A549 (cell line): ENCODE results near the gene SLC39A13. TPM values are rescaled to one million over a fixed set of nuclear protein-coding genes. Genes with fewer than 3 reads are reported as not detected.

ENCODE experiments used
- ATAC-seq, 2 experiments: fragments of 200-7000 bp in 1 of 2; fragments of >200 bp in 1 of 2; cut with Nextera tagmentation in 1 of 2; cut with Tn5 transposase in 1 of 2; 3 replicates each; pipeline versions ENCODE4 v1.8.0 to v1.9.1; 2018 to 2020; ENCODE audit warnings: mild to moderate bottlenecking in 1 of 2, moderate library complexity in 1 of 2
- CTCF ChIA-PET: fragments of 300-600 bp; sonication (Branson Sonifier 250); formaldehyde crosslinking; extraction: SDS; loops from one replicate; lab custom pipeline; 2021; ENCODE audit warnings: antibody characterized with exemption, inconsistent platforms; lab: Yijun Ruan, JAX
- POLR2A ChIA-PET: fragments of 350-600 bp; formaldehyde crosslinking; extraction: SDS; loops from one replicate; lab custom pipeline; 2021; ENCODE audit warnings: antibody characterized with exemption, inconsistent platforms; lab: Yijun Ruan, JAX
- DNase-seq, 2 experiments: peaks; one replicate each; pipeline versions ENCODE4 v3.0.0 to v3.0.0-alpha.2; 2011 to 2016; ENCODE audit warnings: low read depth in 1 of 2, low spot score in 1 of 2
- FAIRE-seq: peaks from 2 replicates; lab custom pipeline; 2011; peaks lifted over from hg19 to GRCh38; lab: Jason Lieb, UNC
- H3K27ac ChIP-seq, 2 experiments: fragments of >200 bp; sonication (Bioruptor Twin); formaldehyde crosslinking; 3 replicates each; pipeline ENCODE4 v1.5.1; 2016 to 2017
- H3K4me1 ChIP-seq: fragments of >200 bp; sonication (Bioruptor Twin); formaldehyde crosslinking; 3 replicates; pipeline ENCODE4 v1.6.1; 2016
- H3K4me2 ChIP-seq: fragments of >200 bp; sonication (Bioruptor Twin); formaldehyde crosslinking; 3 replicates; pipeline ENCODE4 v1.6.1; 2016
- H3K4me3 ChIP-seq: fragments of >200 bp; sonication (Bioruptor Twin); formaldehyde crosslinking; 3 replicates; pipeline ENCODE4 v1.5.1; 2016
- H3K9me3 ChIP-seq: fragments of >200 bp; sonication (Bioruptor Twin); formaldehyde crosslinking; 3 replicates; pipeline ENCODE4 v1.6.1; 2016
- BHLHE40 ChIP-seq: IDR thresholded peaks from 2 replicates; pipeline ENCODE4 v1.6.1; 2012; ENCODE audit warnings: low read depth, low read length, inconsistent platforms
- CBX2 ChIP-seq: fragments of 200-600 bp; sonication (generic); IDR thresholded peaks from 2 replicates; pipeline ENCODE4 v1.6.1; 2016; ENCODE audit warnings: low read depth, mild to moderate bottlenecking, borderline replicate concordance
- CHD2 ChIP-seq: fragments of 150-350 bp; IDR thresholded peaks from 2 replicates; pipeline ENCODE4 v1.6.1; 2014; ENCODE audit warnings: low read length; ENCODE audit not compliant: partially characterized antibody
- CHD4 ChIP-seq: fragments of 200-600 bp; sonication (generic); IDR thresholded peaks from 2 replicates; pipeline ENCODE4 v1.6.1; 2016; ENCODE audit warnings: antibody characterized with exemption, mild to moderate bottlenecking, borderline replicate concordance
- EP300 ChIP-seq, 2 experiments: fragments of >200 bp; sonication (Bioruptor Twin); formaldehyde crosslinking; IDR thresholded peaks; 2 replicates in 1 of 2; 3 replicates in 1 of 2; pipeline ENCODE4 v1.6.1; 2016 to 2017
- ESRRA ChIP-seq: fragments of 150-350 bp; IDR thresholded peaks from 2 replicates; pipeline ENCODE4 v1.6.1; 2014; ENCODE audit warnings: mild to moderate bottlenecking, low read length, borderline replicate concordance
- GATA3 ChIP-seq: IDR thresholded peaks from 2 replicates; pipeline ENCODE4 v1.6.1; 2012; ENCODE audit warnings: borderline replicate concordance
- HEYL ChIP-seq: fragments of 250-450 bp; sonication (Bioruptor Pico); IDR thresholded peaks from 2 replicates; pipeline ENCODE4 v1.8.0; 2021; ENCODE audit warnings: mild to moderate bottlenecking, moderate library complexity
- HOXB13 ChIP-seq: fragments of 250-450 bp; sonication (Bioruptor Pico); IDR thresholded peaks from 2 replicates; pipeline ENCODE4 v1.5.0; 2020; ENCODE audit warnings: low read depth, mild to moderate bottlenecking, moderate library complexity
- NR3C1 ChIP-seq: fragments of >200 bp; sonication (Bioruptor Twin); formaldehyde crosslinking; IDR thresholded peaks from 3 replicates; pipeline ENCODE4 v1.6.1; 2017
- PHF8 ChIP-seq: fragments of 200-600 bp; sonication (generic); IDR thresholded peaks from 2 replicates; pipeline ENCODE4 v1.6.1; 2016; ENCODE audit warnings: low read depth, mild to moderate bottlenecking, antibody characterized with exemption, moderate library complexity, borderline replicate concordance
- POLR2A ChIP-seq: IDR thresholded peaks from 2 replicates; pipeline ENCODE4 v1.6.1; 2012; ENCODE audit warnings: mild to moderate bottlenecking, low read length
- POLR2AphosphoS2 ChIP-seq: conservative IDR thresholded peaks from 2 replicates; pipeline ENCODE4 v1.6.1; 2012; ENCODE audit warnings: low read length, improper control_type of control experiment, inconsistent platforms
- RNF2 ChIP-seq: fragments of 200-600 bp; sonication (generic); IDR thresholded peaks from 2 replicates; pipeline ENCODE4 v1.6.1; 2016; ENCODE audit warnings: low read depth, mild to moderate bottlenecking, antibody characterized with exemption, moderate library complexity, borderline replicate concordance
- SMC3 ChIP-seq: fragments of >200 bp; sonication (Bioruptor Twin); formaldehyde crosslinking; IDR thresholded peaks from 3 replicates; pipeline ENCODE4 v1.6.1; 2018; ENCODE audit warnings: inconsistent platforms
- TFCP2L1 ChIP-seq: fragments of 250-450 bp; sonication (Bioruptor Pico); IDR thresholded peaks from 2 replicates; pipeline ENCODE4 v1.5.0; 2021; ENCODE audit warnings: mild to moderate bottlenecking
- WGBS: methylation state at CpG from one replicate; pipeline ENCODE4 v1.1.6; 2017; ENCODE audit errors: missing lambda C conversion rate; 5-methylcytosine and 5-hydroxymethylcytosine counted together
- polyA plus RNA-seq, 4 experiments: library from polyadenylated mRNA; depleted of rRNA in 3 of 4; stranded (reverse); fragments of >200 nt; fragmentation: RNase III in 1 of 4; extraction: RNeasy Plus Mini Kit Qiagen cat#74134 plus additional on column Dnase treatment in 1 of 4; gene quantifications; 2 replicates in 3 of 4; 3 replicates in 1 of 4; pipeline ENCODE4 v1.2.3, GENCODE V29; 2011 to 2017
- TF ChIP-seq, protein P1 (sequence below): fragments of 250-450 bp; sonication (Bioruptor Pico); IDR thresholded peaks from 2 replicates; pipeline ENCODE4 v1.5.0; 2020; ENCODE audit warnings: low read depth, mild to moderate bottlenecking, moderate library complexity
- TF ChIP-seq, protein P2 (sequence below): IDR thresholded peaks from 2 replicates; pipeline ENCODE4 v1.6.1; 2012
- TF ChIP-seq, protein P3 (sequence below): fragments of 200-600 bp; sonication (generic); IDR thresholded peaks from 2 replicates; pipeline ENCODE4 v1.6.1; 2016; ENCODE audit warnings: antibody characterized with exemption, mild to moderate bottlenecking, moderate library complexity
- TF ChIP-seq, protein P4 (sequence below): fragments of >200 bp; sonication (Bioruptor Twin); formaldehyde crosslinking; IDR thresholded peaks from 3 replicates; pipeline ENCODE4 v1.5.1; 2016

SLC39A13 gene
- polyA plus RNA-seq, 2 of the 4 experiments (the other 2 are of a cell fraction) = 10.8 to 35.2 TPM

DNA sequence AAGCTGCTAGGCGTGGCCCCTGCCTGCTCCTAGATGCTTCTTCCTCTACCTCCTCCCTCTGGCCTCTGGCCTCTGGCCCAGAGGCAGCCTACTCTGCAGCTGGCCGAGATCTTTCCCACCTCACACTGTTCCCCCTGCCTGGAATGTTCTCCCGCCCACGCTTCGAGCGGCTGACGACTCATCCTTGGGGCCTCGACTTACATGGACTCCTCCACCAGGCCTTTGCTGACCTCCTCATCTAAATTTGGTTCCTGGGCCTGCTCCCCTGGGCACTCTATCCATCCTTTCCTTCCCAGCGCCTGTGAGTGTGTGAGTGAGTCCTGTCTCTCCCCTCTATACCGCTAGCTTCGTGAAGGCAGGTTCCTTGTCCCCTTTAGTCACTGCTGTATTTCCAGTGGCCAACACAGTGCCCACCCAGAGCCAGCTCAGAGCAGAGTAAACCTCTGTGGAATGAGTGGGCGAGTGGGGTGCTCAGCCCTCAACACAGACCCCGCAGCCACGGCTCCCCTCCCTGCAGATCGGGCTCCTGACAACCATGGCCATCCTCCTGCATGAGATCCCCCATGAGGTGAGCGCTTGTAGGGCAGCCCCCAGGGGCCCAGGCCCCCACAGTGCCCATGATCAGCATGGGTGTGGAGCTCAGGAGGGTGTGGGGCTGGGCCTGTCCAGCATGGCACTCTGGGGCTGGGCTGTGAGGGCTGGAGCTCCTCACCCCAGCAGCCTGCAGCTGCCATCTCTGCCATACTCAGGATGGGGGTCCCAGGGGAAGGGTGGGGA, 5.7 kb downstream of the SLC39A13 start:
- FAIRE-seq (no peak), DNase-seq (no peak), ATAC-seq (no peak)
- CTCF ChIA-PET = interaction anchor here (4.8 to 8.0 kb wide), 2 partner anchors 10 to 41 kb away, joined by 26 to 75 read pairs; partner anchors contain the start of gene PSMC3
- Histone ChIP-seq H3K4me1 (peaks cover 19% of the 10 kb centered on the region), H3K4me3 (no peak overlapping the region), H3K4me2 (no peak overlapping the region), H3K27ac (0 out of 6 replicates have a peak overlapping the region, but pooled peaks of 1 of the 2 experiments have one; percentile 19), H3K9me3 (no peaks in the 10 kb centered on the region)
- TF ChIP-seq BHLHE40 (no peak), NR3C1 (no peak), CHD4 (no peak), CBX2 (no peak), ESRRA (no peak), HOXB13 (CRISPR knock-in tag) (no peak), RNF2 (no peak), SMC3 (no peak), POLR2AphosphoS2 (no peak), POLR2A (no peak), EP300 (IDR thresholded peaks at IDR 0.05) (no peak), TFCP2L1 (CRISPR knock-in tag) (no peak), HEYL (CRISPR knock-in tag) (no peak)
- TF ChIP-seq, protein P1, sequence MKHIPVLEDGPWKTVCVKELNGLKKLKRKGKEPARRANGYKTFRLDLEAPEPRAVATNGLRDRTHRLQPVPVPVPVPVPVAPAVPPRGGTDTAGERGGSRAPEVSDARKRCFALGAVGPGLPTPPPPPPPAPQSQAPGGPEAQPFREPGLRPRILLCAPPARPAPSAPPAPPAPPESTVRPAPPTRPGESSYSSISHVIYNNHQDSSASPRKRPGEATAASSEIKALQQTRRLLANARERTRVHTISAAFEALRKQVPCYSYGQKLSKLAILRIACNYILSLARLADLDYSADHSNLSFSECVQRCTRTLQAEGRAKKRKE = no peak
- TF ChIP-seq, protein P2, sequence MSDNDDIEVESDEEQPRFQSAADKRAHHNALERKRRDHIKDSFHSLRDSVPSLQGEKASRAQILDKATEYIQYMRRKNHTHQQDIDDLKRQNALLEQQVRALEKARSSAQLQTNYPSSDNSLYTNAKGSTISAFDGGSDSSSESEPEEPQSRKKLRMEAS = no peak
- TF ChIP-seq, protein P3, sequence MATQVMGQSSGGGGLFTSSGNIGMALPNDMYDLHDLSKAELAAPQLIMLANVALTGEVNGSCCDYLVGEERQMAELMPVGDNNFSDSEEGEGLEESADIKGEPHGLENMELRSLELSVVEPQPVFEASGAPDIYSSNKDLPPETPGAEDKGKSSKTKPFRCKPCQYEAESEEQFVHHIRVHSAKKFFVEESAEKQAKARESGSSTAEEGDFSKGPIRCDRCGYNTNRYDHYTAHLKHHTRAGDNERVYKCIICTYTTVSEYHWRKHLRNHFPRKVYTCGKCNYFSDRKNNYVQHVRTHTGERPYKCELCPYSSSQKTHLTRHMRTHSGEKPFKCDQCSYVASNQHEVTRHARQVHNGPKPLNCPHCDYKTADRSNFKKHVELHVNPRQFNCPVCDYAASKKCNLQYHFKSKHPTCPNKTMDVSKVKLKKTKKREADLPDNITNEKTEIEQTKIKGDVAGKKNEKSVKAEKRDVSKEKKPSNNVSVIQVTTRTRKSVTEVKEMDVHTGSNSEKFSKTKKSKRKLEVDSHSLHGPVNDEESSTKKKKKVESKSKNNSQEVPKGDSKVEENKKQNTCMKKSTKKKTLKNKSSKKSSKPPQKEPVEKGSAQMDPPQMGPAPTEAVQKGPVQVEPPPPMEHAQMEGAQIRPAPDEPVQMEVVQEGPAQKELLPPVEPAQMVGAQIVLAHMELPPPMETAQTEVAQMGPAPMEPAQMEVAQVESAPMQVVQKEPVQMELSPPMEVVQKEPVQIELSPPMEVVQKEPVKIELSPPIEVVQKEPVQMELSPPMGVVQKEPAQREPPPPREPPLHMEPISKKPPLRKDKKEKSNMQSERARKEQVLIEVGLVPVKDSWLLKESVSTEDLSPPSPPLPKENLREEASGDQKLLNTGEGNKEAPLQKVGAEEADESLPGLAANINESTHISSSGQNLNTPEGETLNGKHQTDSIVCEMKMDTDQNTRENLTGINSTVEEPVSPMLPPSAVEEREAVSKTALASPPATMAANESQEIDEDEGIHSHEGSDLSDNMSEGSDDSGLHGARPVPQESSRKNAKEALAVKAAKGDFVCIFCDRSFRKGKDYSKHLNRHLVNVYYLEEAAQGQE = no peak
- POLR2A ChIA-PET = no interaction called here
- 75% methylated on average over 16 of the region's 16 CpGs for WGBS

DNA sequence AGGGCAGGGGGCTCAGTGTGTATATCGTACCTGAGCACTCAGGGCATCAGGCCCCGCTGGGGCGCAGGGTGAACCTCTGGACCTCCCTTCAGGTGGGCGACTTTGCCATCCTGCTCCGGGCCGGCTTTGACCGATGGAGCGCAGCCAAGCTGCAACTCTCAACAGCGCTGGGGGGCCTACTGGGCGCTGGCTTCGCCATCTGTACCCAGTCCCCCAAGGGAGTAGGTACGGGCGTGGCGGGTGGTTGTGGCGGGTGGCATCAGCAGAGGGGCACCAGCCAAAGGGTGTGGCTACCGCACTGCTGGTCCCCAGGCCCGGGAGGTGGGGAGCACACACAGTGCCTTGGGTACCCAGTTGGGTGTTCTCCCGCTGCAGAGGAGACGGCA, 6.3 kb downstream of the SLC39A13 start:
- TF ChIP-seq CHD2 (no peak), PHF8 (no peak), GATA3 (no peak), CBX2 (no peak)
- TF ChIP-seq, protein P4, sequence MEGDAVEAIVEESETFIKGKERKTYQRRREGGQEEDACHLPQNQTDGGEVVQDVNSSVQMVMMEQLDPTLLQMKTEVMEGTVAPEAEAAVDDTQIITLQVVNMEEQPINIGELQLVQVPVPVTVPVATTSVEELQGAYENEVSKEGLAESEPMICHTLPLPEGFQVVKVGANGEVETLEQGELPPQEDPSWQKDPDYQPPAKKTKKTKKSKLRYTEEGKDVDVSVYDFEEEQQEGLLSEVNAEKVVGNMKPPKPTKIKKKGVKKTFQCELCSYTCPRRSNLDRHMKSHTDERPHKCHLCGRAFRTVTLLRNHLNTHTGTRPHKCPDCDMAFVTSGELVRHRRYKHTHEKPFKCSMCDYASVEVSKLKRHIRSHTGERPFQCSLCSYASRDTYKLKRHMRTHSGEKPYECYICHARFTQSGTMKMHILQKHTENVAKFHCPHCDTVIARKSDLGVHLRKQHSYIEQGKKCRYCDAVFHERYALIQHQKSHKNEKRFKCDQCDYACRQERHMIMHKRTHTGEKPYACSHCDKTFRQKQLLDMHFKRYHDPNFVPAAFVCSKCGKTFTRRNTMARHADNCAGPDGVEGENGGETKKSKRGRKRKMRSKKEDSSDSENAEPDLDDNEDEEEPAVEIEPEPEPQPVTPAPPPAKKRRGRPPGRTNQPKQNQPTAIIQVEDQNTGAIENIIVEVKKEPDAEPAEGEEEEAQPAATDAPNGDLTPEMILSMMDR = no peak
- Histone ChIP-seq H3K4me1 (peaks cover 13% of the 10 kb centered on the region), H3K4me2 (no peak overlapping the region), H3K9me3 (no peaks in the 10 kb centered on the region), H3K27ac (no peak overlapping the region), H3K4me3 (no peak overlapping the region)
- 93% methylated on average over 7 of the region's 19 CpGs for WGBS
- CTCF ChIA-PET = interaction anchor here (4.8 to 8.0 kb wide), 2 partner anchors 9 to 42 kb away, joined by 26 to 75 read pairs; partner anchors contain the start of gene PSMC3
- POLR2A ChIA-PET = no interaction called here
- peak in 1 of 2 experiments; percentile 1; a peak in 3 of 6 replicates for ATAC-seq
- FAIRE-seq = no peak
- DNase-seq = no peak
